22Rv1 (cell line): ENCODE measurements around the gene ADGRL4.

Experiments used
- CTCF ChIP-seq: fragments of 450-650 bp; IDR thresholded peaks from 2 replicates; pipeline ENCODE4 v1.5.1; 2017; ENCODE audit warnings: mild to moderate bottlenecking
- ZFX ChIP-seq: fragments of 450-650 bp; IDR thresholded peaks from 2 replicates; pipeline ENCODE4 v1.6.1; 2017; ENCODE audit warnings: antibody characterized with exemption, borderline replicate concordance

- TF ChIP-seq CTCF (no peak), ZFX (no peak)
Measured at GRCh38 chr1:78864175-78864574, 142.4 kb downstream of the ADGRL4 start.
